ENCODE data around the gene SWAP70.
"Not testable (repeated sequence)": the region's sequence is repeated elsewhere in the genome, so short reads cannot be mapped to it uniquely, and the experiment has no call there.

The SWAP70 gene

GRCh38 chr11:9704037-9704436, 40.2 kb downstream of the SWAP70 start:
- TF ChIP-seq CTCF (IDR thresholded peaks at IDR 0.05; ENCODE audit: low read depth, low read length), result no peak
- DNase-seq (ENCODE audit: extremely low read depth, low read depth), result no peak

- DNase-seq (ENCODE audit: extremely low read depth, low read depth), result no peak
- no peak for TF ChIP-seq CTCF (IDR thresholded peaks at IDR 0.05; ENCODE audit: low read depth, low read length)
Observed at GRCh38 chr11:9704620-9705019, 40.7 kb downstream of the SWAP70 start.

GRCh38 chr11:9705361-9705760, 41.5 kb downstream of the SWAP70 start:
- not testable (repeated sequence) for DNase-seq (ENCODE audit: extremely low read depth, low read depth)

GRCh38 chr11:9708544-9708943, 44.7 kb downstream of the SWAP70 start:
- DNase-seq (ENCODE audit: extremely low read depth, low read depth), result no peak
- TF ChIP-seq CTCF (IDR thresholded peaks at IDR 0.05; ENCODE audit: low read depth, low read length), result no peak

GRCh38 chr11:9710223-9710622, 46.3 kb downstream of the SWAP70 start:
- TF ChIP-seq CTCF (IDR thresholded peaks at IDR 0.05; ENCODE audit: low read depth, low read length), result no peak
- DNase-seq (ENCODE audit: extremely low read depth, low read depth), result no peak

GRCh38 chr11:9710852-9711251, 47.0 kb downstream of the SWAP70 start:
- TF ChIP-seq CTCF (IDR thresholded peaks at IDR 0.05; ENCODE audit: low read depth, low read length), result no peak
- DNase-seq (ENCODE audit: extremely low read depth, low read depth), result no peak

- DNase-seq (ENCODE audit: extremely low read depth, low read depth), result no peak
- no peak for TF ChIP-seq CTCF (IDR thresholded peaks at IDR 0.05; ENCODE audit: low read depth, low read length)
Observed at GRCh38 chr11:9711454-9712307, 47.8 kb downstream of the SWAP70 start.

Measured in AG09319 (cell line).